NCI-H526 treated with DMSO at 0.1 percent for 48 hours (cell line): ENCODE data around the gene ERO1B.

ENCODE experiments used
- DNase-seq: peaks from one replicate; lab custom pipeline; 2025; lab: John Stamatoyannopoulos, UW

ERO1B gene

GRCh38 chr1:236253918-236254637 is 27.7 kb downstream of the ERO1B start:
- no peak for DNase-seq

GRCh38 chr1:236253119-236253518 is 28.6 kb downstream of the ERO1B start:
- DNase-seq: no peak

- no peak for DNase-seq
Observed at GRCh38 chr1:236251587-236251986, 30.2 kb downstream of the ERO1B start.

- no peak for DNase-seq
Observed at GRCh38 chr1:236247286-236247685, 34.5 kb downstream of the ERO1B start.

- DNase-seq: no peak
Observed at GRCh38 chr1:236242568-236242967, 39.2 kb downstream of the ERO1B start.

GRCh38 chr1:236240675-236241074 is 41.1 kb downstream of the ERO1B start:
- DNase-seq: no peak

- DNase-seq: no peak
Observed at GRCh38 chr1:236239092-236239585, 42.6 kb downstream of the ERO1B start.

GRCh38 chr1:236235116-236235515 is 46.6 kb downstream of the ERO1B start:
- no peak for DNase-seq

- no peak for DNase-seq
Observed at GRCh38 chr1:236228411-236228810, 53.3 kb downstream of the ERO1B start.

GRCh38 chr1:236222632-236223031 is 59.1 kb downstream of the ERO1B start:
- no peak for DNase-seq

GRCh38 chr1:236220473-236220872 is 61.3 kb downstream of the ERO1B start:
- DNase-seq: no peak

GRCh38 chr1:236214761-236215160 is 67.0 kb downstream of the ERO1B start:
- DNase-seq: no peak

- DNase-seq: no peak
Observed at GRCh38 chr1:236213534-236213933, 68.2 kb downstream of the ERO1B start.

- no peak for DNase-seq
Observed at GRCh38 chr1:236211815-236212214, 69.9 kb downstream of the ERO1B start.

GRCh38 chr1:236209713-236210112 is 72.0 kb downstream of the ERO1B start:
- DNase-seq: no peak

GRCh38 chr1:236209185-236209584 is 72.6 kb downstream of the ERO1B start:
- no peak for DNase-seq

GRCh38 chr1:236207569-236207968 is 74.2 kb downstream of the ERO1B start:
- DNase-seq: no peak

- no peak for DNase-seq
Observed at GRCh38 chr1:236207121-236207520, 74.6 kb downstream of the ERO1B start.

- DNase-seq: no peak
Observed at GRCh38 chr1:236206548-236206947, 75.2 kb downstream of the ERO1B start.

GRCh38 chr1:236204656-236205055 is 77.1 kb downstream of the ERO1B start:
- no peak for DNase-seq

- no peak for DNase-seq
Observed at GRCh38 chr1:236204039-236204438, 77.7 kb downstream of the ERO1B start.

GRCh38 chr1:236201786-236202185 is 80.0 kb downstream of the ERO1B start:
- no peak for DNase-seq

- DNase-seq: no peak
Observed at GRCh38 chr1:236200925-236201324, 80.8 kb downstream of the ERO1B start.

- no peak for DNase-seq
Observed at GRCh38 chr1:236193184-236193583, 88.6 kb downstream of the ERO1B start.
